SH-SY5Y (cell line): ENCODE measurements around the gene HOXB3.

Experiments
- GATA2 ChIP-seq: IDR thresholded peaks from 2 replicates; pipeline ENCODE4 v1.6.1; 2011; ENCODE audit warnings: mild to moderate bottlenecking, low read depth, low read length
- GATA3 ChIP-seq: IDR thresholded peaks from 2 replicates; pipeline ENCODE4 v1.6.1; 2011; ENCODE audit warnings: low read depth, mild to moderate bottlenecking, low read length, moderate library complexity

DNA sequence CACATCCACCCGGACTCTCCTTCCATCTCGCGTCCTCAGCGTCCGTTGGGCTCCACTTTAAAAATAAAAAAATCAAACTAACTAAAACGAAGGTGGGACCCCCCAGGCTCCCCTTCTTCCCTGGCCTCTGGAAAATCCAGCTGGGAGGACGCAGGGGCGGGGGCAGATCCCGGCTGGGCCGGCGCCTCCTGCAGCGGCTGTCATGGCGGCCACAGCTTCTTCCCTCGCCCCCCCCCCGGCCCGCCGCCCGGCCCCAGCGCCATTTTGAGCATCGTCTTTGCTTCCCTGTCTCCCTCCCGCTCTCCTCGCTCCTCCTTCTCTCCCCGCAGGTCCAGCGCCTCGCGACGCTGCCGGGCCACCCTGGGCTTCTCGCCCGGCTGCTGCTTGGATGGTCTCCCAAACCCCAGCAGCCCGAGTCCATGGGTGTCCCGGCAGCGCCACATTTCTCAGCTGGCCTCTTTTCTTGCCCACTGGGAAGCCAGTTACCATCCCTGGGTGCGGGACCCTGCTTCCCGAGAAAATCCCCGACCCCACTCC is 48.4 kb downstream of the HOXB3 start:
- TF ChIP-seq GATA2 (no peak), GATA3 (no peak)
